GM12875 (cell line): ENCODE results near the gene GGT7.
"Not testable (repeated sequence)": the region's sequence is repeated elsewhere in the genome, so short reads cannot be mapped to it uniquely, and the experiment has no call there.

Experiments used
- H3K4me3 ChIP-seq: one replicate; pipeline ENCODE4 v1.5.1; 2011; ENCODE audit warnings: low read depth, low read length, control low read depth
- CTCF ChIP-seq: IDR thresholded peaks from 2 replicates; pipeline ENCODE4 v1.5.1; 2011; ENCODE audit warnings: low read depth, mild to moderate bottlenecking, control low read depth, inconsistent platforms, low read length, moderate library complexity, borderline replicate concordance; ENCODE audit not compliant: insufficient read depth

Gene GGT7

GRCh38 chr20:34824452-34824805 lies 48.2 kb downstream of the GGT7 start:
- peak overlapping the region; percentile 44 for H3K4me3 ChIP-seq
- no peak for TF ChIP-seq CTCF

- no peak for TF ChIP-seq CTCF
- H3K4me3 ChIP-seq = no peak overlapping the region
Observed at GRCh38 chr20:34824026-34824425, 48.6 kb downstream of the GGT7 start.

GRCh38 chr20:34820805-34821578 lies 51.7 kb downstream of the GGT7 start:
- no peak overlapping the region for H3K4me3 ChIP-seq
- TF ChIP-seq CTCF = no peak

GRCh38 chr20:34817801-34818200 lies 54.9 kb downstream of the GGT7 start:
- no peak overlapping the region for H3K4me3 ChIP-seq
- no peak for TF ChIP-seq CTCF

- no peak for TF ChIP-seq CTCF
Observed at GRCh38 chr20:34817072-34817471, 55.6 kb downstream of the GGT7 start.

GRCh38 chr20:34815636-34816035 lies 57.0 kb downstream of the GGT7 start:
- H3K4me3 ChIP-seq = no peak overlapping the region
- no peak for TF ChIP-seq CTCF

More at GRCh38 chr20:34817072-34817471, 55.6 kb downstream of the GGT7 start:
- H3K4me3 ChIP-seq = no peak overlapping the region

GRCh38 chr20:34808583-34808982 lies 64.1 kb downstream of the GGT7 start:
- no peak overlapping the region for H3K4me3 ChIP-seq
- no peak for TF ChIP-seq CTCF

- H3K4me3 ChIP-seq = not testable (repeated sequence)
Observed at GRCh38 chr20:34807944-34808465, 64.7 kb downstream of the GGT7 start.
